ENCODE data around the gene RTTN. TPM values are rescaled to one million over a fixed set of nuclear protein-coding genes. Genes with fewer than 3 reads are reported as not detected.

RTTN gene
- total RNA-seq, 2 donors from 2014 or later: 5.4 to 6.5 TPM

DNA sequence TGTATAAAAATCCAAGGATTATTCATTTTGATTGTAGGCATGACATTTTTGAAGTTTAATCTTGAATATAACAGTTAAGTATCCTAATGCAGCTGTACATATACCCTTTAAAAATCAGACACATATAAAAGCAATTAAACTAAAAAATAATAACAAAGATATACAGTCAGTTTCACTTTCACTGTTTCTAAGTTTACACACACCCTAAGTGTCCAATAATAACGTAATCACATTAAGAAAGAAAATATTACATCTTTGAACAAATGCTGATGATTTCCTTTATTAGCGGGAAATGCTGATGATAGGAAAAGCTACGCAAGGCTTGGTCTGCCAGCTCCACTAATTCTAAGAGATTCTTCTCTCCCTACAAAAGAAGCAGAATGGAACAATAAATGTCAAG, 38.8 kb downstream of the RTTN start:
- intact Hi-C loops (cut with DNase I): no loop called here
- DNase-seq (no peak), ATAC-seq (no peak)

DNA sequence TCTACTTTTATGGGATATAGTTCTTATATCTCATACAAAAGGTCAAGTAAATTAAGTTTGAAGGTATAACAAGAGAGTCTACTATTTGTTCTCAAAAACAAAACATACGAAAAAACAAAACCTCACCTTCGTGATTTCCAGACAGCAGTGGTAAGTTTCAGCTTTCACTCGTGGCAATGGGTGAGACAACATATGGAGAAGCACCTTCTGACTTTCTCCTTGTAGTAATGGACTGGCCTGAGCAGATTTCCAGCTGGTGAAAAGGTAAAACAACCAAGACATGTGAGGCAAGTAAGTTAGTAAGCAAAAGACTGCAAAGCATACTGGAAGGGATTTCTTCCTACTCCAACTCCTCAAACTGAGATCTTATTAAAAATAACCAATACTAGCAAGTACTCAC, 39.6 kb downstream of the RTTN start:
- DNase-seq (no peak), ATAC-seq (no peak)
- intact Hi-C loops (cut with DNase I): no loop called here

DNA sequence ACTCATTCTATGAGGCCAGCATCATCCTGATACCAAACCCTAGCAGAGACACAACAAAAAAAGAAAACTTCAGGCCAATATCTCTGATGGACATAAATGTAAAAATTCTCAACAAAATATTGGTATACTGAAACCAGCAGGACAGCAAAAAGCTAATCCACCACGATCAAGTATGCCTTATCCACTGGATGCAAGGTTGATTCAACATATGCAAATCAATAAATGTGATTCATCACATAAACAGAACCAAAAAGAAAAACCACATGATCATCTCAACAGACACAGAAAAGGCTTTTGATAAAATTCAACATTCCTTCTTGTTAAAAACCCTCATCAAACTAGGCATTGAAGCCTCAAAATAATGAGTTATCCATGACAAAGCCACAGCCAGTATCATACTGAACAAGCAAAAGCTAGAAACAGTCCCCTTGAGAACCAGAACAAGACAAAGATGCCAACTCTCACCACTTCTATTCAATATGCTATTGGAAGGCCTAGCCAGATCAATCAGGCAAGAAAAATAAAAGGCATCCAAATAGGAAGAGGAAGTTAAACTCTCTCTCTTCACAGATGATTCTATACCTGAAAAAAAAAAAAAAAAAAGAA, 45.3 kb downstream of the RTTN start:
- no peak for DNase-seq
- ATAC-seq: no peak
- intact Hi-C loops (cut with DNase I): no loop called here

DNA sequence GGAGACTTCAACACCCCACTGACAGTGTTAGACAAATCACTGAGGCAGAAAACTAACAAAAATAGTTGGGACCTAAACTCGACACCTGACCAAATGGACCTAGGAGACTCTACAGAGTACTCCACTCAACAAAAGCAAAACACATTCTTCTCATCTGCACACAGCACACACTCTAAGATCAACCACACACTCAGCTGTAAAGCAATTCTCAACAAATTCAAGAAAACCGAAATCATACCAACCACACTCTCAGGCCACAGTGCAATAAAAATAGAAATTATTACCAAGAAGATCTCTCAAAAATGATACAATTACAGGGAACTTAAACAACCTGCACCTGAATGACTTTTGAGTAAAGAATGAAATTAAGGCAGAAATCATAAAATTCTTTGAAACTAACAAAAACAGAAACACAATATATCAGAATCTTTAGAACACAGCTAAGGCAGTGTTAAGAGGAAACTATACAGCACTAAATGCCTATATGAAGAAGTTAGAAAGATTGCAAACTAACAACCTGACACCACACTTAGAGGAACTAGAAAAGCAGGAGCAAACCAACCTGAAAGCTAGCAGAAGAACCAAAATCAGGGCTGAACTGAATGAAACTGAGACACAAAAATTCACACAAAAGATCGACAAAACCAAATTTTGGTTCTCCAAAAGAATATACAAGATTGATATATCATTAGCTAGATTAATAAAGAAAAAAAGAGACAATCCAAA, 46.3 kb downstream of the RTTN start:
- intact Hi-C loops (cut with DNase I): no loop called here
- no peak for ATAC-seq
- no peak for DNase-seq

DNA sequence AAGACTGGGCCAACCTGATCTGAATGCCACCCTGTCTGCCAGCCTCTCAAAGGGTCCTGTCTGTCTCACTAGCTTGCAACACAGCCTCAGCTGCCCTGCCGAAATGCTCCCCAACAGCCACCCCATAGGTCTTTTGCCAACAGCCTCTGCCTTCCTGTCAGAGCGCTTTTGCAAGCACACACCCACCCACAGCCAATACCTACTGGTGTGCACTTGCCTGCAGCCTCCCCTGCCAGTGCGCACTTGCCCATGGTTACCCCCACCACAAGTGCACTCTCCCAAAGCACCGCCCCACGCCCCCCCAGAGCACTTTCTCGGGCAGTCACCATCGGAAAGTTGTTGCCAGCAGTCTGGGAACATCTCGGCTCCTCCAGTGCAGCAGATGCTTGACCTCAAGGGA, 48.6 kb downstream of the RTTN start:
- no peak for ATAC-seq

DNA sequence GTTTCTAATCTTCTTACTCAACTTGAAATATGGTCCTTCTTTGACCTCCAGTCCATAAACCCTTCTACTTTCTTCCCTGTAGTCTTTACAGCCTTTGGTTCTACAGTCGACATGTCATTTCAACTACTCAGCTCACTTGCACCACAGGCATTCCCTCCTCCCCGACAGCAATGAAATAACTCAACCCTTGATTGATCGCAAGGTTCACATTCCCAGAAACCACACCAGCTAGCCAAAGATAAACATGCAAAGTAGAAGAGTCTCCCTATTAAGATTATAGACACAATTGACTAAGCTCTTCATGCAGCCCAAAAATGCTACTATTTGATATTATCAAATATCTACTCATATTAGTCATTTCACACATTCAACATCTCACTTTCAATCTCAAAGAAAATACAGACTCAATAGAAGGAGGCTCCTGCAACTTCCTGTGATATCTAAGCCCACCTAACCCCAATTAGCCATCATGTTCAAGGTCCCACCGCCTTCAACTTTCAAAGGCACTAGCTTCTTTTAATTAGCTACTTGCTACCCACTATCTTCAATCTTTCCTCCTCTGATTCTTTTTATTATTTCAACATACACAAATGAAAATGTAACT, 50.8 kb downstream of the RTTN start:
- ATAC-seq (no peak), DNase-seq (no peak)

More for the DNA sequence above, 48.6 kb downstream of the RTTN start:
- DNase-seq: no peak
- intact Hi-C loops (cut with DNase I): no loop called here

DNA sequence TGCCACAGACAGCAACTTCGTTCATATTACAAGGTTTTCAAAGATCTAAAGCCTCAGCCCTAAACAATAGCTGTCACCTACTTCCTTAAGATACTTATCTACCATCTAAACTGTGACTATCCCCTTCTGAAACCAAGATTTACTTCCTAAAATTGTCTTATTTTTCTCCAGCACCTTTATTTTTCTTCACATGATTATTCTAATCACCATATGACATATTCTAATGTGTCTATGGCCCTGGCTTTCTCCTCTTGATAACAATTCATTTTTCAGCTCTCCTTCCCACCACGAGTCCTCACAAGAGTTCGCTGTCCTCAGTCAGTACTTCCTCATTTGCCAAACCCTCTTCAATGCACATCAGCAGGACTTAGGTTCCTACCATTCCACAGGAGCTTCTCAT, 53.9 kb downstream of the RTTN start:
- no peak for ATAC-seq
- no peak for DNase-seq
- intact Hi-C loops (cut with DNase I): no loop called here

More for the DNA sequence above, 50.8 kb downstream of the RTTN start:
- intact Hi-C loops (cut with DNase I): no loop called here

DNA sequence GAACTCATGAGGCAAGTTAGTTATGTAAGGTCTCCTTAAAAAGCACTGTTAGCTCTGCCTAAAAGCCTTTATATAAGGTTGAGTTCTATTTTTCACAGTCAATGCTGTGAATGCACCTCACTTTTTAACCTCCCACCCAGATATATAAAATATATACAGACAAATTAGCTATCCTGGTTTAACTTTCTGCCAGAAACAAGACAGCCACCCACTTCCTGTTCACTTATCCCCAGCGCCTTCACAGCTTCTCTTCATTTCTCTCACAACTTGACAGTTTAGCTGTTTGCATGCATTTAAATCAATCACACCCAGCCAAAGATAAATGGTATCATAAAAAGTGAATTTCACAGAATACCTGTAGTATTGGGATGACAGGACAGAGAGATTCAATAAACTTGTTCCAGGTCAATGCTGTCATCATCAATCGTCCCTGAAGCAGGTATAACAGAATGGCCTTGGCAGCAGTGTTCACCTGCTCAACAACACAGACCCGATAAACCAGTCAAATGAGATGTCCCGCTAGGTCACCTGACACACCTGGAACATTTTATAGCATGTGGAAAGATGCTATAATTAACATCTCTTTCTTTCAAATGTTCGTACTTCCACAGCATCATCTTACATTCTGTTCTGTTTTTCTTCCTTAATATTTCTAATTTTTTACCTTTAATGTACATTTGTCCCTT, 55.7 kb downstream of the RTTN start:
- no peak for DNase-seq
- intact Hi-C loops (cut with DNase I): no loop called here
- ATAC-seq: no peak

DNA sequence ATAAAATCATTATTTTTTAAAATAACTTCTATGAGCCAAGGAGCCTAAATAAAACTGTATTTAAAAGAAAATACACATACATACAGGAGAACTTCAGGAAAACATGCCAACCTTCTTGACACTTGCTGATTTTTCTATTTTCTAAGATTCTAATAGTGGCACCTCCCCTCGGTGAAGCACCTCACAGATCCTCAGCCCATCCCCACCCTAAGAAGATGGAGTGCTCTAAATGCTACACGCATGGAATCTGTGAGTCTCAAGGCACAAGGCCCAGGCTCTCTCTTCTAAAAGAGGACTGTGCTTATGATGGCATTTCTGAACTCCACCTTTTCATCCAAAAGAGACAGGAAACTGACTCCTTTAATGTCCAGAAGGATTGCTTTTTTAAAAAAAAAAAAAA, 56.3 kb downstream of the RTTN start:
- intact Hi-C loops (cut with DNase I): no loop called here
- no peak for DNase-seq
- no peak for ATAC-seq

DNA sequence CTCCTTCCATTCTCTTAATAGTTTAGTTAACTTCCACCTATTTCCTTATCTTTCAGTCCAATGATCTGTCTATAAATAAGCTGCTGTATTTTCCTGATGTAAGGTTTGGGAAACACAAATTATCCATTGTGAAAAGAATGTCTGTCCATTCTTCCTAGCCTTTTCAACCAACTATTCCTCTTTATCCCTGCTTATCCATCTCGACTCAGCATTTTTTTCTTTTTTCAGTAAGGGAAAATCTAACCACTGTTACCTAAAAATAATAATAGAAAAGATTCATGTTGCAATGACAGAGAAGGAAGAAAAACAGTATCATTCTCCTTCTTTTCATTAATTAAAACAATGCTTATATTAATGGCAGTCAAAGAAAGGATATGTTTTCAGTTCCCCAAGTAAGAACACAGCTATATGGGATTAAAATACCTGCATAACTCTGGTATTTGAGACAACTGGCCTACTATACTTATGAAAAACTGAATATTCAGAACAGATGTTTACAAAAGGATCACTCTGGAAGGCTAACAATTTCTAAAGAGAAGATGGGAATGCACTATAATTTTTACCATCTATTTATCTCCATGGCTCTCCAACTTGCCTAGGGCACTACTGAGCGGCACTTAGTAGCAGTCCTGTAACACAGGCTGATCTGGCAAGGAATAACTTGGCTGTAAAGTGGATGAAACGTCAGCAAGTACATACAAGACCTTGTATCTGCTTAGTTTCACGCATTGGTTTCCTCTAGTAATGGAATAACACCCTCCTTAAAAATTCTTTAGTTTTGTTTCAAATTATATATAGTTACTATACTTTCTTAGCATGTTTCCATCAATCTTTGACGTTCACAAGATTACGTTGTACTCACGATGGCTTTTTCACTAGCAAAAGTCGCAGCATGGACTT, 57.2 kb downstream of the RTTN start:
- DNase-seq: no peak
- intact Hi-C loops (cut with DNase I): no loop called here
- ATAC-seq: no peak

DNA sequence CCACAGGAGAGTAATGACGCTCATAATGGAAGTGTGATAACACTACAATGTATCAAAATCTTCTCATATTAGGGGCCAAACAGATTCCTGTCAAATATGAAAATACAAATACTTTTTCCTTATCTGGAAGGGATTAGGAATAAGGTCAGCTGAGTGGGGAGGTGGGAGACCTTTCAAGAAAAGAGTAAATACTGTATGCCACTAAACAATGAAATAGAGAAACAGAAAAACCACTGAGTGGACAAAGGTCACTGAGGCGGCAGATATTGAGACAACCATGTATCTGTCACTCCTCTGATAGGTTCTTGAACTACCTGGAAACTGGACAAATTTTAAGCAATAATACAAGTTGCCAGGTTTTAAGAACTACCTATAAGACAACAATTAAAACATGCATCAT, 59.3 kb downstream of the RTTN start:
- intact Hi-C loops (cut with DNase I): no loop called here
- DNase-seq (no peak), ATAC-seq (no peak)

DNA sequence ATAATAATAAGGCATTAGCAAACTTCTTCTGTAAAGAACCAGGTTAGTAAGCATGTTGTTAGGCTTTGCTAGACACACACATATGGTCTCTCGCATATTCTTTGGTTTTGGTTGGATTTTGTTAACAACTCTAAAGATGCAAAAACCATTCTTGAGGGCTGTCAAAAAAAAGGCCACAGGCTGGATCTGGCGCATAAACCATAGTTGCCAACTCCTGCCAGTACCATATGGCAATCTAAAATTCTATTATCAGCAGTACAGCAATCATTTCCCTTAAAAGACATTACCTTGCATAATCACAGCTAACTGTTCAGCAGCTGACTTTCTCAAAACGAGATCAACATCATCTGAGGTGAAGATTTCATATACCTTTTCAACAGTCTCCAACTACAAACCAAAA, 63.5 kb downstream of the RTTN start:
- intact Hi-C loops (cut with DNase I): no loop called here
- no peak for ATAC-seq
- DNase-seq: no peak

DNA sequence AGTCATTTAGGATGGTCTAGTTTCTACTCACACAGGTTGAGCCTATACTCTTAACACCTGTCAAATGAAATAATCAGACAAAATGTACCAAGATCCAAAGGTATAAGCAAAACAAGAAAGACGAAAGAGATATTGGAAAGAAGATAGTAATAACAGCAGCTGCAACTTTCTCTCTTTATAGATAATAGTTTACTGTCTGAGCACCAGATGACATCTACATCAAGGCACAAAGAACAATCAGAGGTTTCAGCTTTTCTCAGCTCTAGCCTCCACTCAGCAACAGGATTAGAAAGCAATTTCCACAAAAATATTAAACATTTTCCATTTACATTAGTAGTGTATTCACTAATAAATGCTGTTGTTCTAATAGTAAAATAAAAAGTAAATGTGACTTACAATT, 66.3 kb downstream of the RTTN start:
- ATAC-seq: no peak
- no peak for DNase-seq
- intact Hi-C loops (cut with DNase I): no loop called here

DNA sequence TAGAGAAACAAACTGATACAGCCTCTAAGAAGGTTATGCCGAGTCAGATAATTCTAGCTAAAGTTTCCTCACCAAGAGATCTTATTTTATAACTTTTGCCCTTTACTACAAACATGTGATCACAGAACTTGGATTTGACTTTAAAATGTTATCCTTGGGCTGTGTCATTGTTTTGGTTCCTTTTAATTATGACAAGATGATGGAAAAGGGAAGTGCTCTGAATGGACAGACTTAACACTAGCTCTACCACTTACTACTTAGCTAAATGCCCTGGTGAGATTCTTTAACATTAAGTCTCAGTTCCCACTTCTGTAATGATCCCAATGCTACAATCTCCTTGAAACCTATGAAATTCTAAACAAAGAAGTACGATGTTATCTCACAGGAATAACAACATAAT, 69.9 kb downstream of the RTTN start:
- no peak for ATAC-seq
- intact Hi-C loops (cut with DNase I): no loop called here
- no peak for DNase-seq

DNA sequence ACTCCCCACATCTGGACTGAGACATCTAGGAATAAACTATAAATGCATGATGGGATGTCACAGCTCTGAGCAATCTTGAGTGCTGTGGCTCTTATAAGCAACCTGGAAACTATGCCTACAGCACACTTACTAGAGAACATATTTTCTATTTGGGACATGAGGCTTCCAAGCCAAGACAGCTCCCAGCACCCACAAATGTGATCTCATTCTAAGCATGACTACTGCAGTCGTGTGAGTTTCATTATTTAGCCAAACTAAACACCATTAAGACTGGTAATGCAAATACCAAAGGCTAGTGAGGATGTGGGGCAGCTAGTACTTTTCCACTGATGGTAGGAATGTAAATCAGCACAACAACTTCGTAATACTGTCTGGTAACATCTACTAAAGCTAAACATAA, 72.5 kb downstream of the RTTN start:
- ATAC-seq: peak in 1 of 2 donors; percentile 67
- intact Hi-C loops (cut with DNase I): no loop called here
- DNase-seq: no peak

DNA sequence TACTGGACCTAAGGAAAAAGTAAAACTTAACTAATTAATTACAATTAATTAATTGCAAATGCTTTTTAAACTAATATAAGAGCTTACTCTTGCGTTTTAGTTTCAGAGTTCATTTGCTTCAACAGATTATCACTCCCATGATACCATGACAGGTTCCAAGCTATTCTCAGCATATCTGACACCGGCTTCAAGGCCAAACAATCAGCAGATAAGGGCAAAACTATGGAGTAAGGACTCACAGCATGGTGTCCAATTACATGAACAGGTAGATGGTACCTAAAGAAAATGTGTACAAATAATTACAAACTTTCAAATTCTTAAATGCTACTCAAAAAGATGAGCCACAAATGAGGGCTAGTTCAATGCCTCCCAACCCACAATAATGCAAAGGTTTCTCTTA, 77.2 kb downstream of the RTTN start:
- intact Hi-C loops (cut with DNase I): no loop called here
- ATAC-seq (no peak), DNase-seq (no peak)

DNA sequence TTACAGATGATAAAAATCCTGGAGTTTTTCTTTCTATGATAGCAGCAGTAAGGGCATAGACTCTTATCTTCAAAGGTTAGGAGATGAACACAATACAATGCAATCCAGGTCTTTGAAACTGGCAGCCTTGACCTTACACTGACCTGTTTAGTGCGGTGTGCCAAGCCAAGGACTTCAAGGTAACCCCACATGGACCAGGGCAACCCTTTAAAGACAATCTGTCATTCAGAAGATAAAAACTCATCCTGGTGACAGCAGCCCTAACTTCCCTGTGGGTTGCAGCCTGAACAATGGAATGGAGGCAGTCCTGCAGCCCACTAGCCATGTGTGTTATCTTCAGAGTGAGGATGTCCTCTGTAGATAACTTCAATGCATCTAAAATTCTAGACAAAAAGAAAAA, 78.1 kb downstream of the RTTN start:
- ATAC-seq (no peak), DNase-seq (no peak)
- intact Hi-C loops (cut with DNase I): no loop called here

DNA sequence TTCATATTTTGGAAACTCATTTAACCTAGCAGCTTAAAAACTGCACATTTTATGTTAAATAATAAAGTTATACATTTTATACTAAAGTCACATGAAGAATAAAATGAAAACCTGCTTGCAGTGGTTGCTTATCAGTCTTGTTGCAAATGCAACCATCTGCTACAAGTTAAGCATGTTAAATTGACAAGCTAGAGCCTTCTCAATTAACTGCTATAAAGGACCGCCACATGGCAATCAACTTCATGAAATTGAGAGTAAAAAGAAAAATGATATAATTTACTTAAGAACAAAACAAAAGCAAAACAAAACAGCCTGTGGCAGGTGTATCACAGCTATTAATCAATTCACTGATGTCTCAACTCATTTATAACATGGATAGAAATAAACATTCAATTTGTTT, 78.7 kb downstream of the RTTN start:
- intact Hi-C loops (cut with DNase I): no loop called here
- DNase-seq (no peak), ATAC-seq (no peak)

DNA sequence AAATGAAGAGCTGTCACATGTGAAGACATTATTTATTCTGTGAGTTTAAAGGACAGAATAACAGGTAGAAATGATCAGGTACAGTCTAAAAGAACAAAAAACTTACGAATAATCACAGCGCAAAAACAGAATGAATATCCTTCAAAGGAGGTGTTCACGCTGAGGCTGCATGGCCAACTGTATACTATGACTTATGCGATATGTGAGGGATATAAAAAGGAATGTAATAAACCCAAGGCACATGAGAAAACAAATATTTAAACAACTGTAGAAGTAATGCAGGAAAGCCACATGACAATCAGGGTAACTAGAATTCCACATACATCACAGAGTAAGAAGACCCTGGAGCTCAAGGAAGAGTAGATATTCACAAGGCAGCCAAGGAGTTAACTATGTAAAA, 81.3 kb downstream of the RTTN start:
- DNase-seq: no peak
- ATAC-seq: no peak
- intact Hi-C loops (cut with DNase I): no loop called here
